Measurements from ENCODE around the gene IZUMO2. TPM values are rescaled to one million over a fixed set of nuclear protein-coding genes. Genes with fewer than 3 reads are reported as not detected.

IZUMO2 gene
- total RNA-seq, 2 experiments from 2014 or later: not detected

DNA sequence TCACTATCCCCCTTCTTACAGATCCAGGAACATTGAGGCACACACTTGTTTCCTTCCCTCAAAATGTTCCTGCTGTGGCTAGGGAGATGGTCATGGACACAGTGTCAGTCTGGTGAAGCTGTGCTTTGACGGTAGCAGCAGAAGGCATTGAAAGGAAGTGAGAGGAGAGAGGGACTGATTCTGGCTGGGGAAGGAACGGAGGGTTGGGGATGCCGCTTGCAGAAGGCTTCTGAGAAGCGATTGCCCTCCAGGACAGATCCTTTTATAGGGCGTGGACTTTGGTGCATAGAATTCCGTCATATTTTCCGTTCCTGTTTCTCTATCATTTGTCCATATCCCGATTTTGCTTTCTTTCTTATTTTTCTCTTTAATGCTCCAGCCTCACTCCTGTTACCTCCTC, 26.2 kb upstream of the IZUMO2 start:
- intact Hi-C loops (cut with micrococcal nuclease): no loop called here
- Mint-ChIP-seq H3K27ac (no peak overlapping the region), H3K36me3 (ENCODE audit: low read depth) (no peaks in the 10 kb centered on the region), H3K27me3 (peaks cover 16% of the 10 kb centered on the region), H3K4me3 (no peak overlapping the region), H3K4me1 (ENCODE audit: low read depth) (no peaks in the 10 kb centered on the region), H3K9me3 (no peaks in the 10 kb centered on the region)
- no peak for ATAC-seq
- ChIA-PET CTCF (no interaction called here), POLR2A (no interaction called here)
- no peak for DNase-seq
- TF ChIP-seq, protein P1, sequence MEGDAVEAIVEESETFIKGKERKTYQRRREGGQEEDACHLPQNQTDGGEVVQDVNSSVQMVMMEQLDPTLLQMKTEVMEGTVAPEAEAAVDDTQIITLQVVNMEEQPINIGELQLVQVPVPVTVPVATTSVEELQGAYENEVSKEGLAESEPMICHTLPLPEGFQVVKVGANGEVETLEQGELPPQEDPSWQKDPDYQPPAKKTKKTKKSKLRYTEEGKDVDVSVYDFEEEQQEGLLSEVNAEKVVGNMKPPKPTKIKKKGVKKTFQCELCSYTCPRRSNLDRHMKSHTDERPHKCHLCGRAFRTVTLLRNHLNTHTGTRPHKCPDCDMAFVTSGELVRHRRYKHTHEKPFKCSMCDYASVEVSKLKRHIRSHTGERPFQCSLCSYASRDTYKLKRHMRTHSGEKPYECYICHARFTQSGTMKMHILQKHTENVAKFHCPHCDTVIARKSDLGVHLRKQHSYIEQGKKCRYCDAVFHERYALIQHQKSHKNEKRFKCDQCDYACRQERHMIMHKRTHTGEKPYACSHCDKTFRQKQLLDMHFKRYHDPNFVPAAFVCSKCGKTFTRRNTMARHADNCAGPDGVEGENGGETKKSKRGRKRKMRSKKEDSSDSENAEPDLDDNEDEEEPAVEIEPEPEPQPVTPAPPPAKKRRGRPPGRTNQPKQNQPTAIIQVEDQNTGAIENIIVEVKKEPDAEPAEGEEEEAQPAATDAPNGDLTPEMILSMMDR (IDR thresholded peaks at IDR 0.05): no peak

DNA sequence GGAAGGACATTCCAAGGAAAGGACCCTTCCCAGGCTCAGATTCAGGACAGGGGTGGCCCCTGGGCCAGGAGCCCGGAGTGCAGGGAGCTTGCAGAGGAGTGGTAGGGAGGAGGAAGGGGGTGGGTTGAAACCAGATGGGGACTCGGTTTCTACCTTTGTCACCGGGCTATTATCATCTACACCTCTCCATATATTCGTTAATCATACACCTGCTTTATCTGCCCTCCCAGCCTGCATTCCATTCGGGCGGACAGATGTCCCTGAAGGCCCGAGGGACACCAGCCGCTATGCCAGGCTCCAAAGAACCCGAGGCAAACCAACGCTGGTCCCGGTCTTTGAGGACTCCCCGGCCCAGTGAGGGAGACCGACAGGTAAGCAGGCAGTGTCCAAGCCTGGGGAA, 24.9 kb upstream of the IZUMO2 start:
- intact Hi-C loops (cut with micrococcal nuclease): no loop called here
- Mint-ChIP-seq H3K9me3 (no peaks in the 10 kb centered on the region), H3K27ac (no peak overlapping the region), H3K27me3 (peaks cover 12% of the 10 kb centered on the region), H3K4me3 (no peak overlapping the region), H3K4me1 (ENCODE audit: low read depth) (no peaks in the 10 kb centered on the region), H3K36me3 (ENCODE audit: low read depth) (no peaks in the 10 kb centered on the region)
- ATAC-seq: no peak
- TF ChIP-seq, protein P1 (IDR thresholded peaks at IDR 0.05): no peak
- DNase-seq: no peak
- ChIA-PET POLR2A (interaction anchor here (0.5 kb wide), 1 partner anchor 473 kb away, joined by 4 read pairs; no protein-coding TSS in a partner anchor), CTCF (no interaction called here)

DNA sequence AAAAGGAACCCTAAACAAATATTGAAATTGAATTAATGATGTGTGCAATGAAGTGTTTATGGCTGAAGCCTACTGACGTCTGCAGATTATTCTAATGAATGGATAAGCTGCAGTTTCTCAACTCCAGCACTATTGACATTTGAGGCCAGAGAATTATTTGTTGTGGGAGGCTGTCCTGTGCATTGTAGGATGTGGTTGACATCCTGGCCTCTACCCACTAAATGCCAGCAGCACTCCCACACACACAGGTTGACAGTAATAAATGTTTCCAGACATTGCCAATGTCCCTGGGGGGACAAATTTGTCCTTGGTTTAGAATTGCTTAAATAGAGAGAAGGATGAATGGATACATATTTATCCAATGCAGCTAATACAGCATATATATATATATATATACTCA, 21.1 kb upstream of the IZUMO2 start:
- no peak overlapping the region for H3K4me3 Mint-ChIP-seq
- H3K36me3 Mint-ChIP-seq (ENCODE audit: low read depth): no peaks in the 10 kb centered on the region
- intact Hi-C loops (cut with micrococcal nuclease): no loop called here
- no peaks in the 10 kb centered on the region for H3K4me1 Mint-ChIP-seq (ENCODE audit: low read depth)
- DNase-seq (no peak), ATAC-seq (no peak)
- H3K27ac Mint-ChIP-seq: no peak overlapping the region
- TF ChIP-seq, protein P1 (IDR thresholded peaks at IDR 0.05): no peak
- H3K9me3 Mint-ChIP-seq: no peaks in the 10 kb centered on the region
- peaks cover 8% of the 10 kb centered on the region for H3K27me3 Mint-ChIP-seq
- ChIA-PET POLR2A (no interaction called here), CTCF (no interaction called here)

DNA sequence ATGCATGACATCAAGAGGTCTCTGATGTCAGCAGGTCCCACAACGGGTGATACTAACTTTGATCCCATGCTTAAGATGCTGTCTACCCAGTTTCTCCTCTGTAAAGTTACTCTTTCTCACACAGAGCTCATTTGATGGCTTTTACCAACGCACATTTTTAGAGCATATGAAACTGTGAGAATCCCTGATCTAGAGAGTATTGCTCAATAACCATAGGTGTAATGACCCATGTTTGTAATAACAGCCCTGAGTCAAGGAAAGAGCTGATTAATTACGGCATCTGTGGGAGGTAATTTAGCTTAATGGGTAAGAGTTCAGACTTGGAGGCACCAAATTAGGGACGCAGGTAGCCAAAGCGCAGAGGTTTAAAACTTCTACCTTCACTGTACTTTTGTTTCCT, 18.0 kb upstream of the IZUMO2 start:
- Mint-ChIP-seq H3K4me1 (ENCODE audit: low read depth) (no peaks in the 10 kb centered on the region), H3K4me3 (no peak overlapping the region), H3K9me3 (no peaks in the 10 kb centered on the region), H3K36me3 (ENCODE audit: low read depth) (no peaks in the 10 kb centered on the region), H3K27ac (no peak overlapping the region), H3K27me3 (peaks cover 12% of the 10 kb centered on the region)
- ChIA-PET POLR2A (no interaction called here), CTCF (interaction anchor here (1.1 to 1.3 kb wide), 2 partner anchors 32 to 45 kb away, joined by 3 to 4 read pairs; no protein-coding TSS in a partner anchor)
- DNase-seq (no peak), ATAC-seq (no peak)
- TF ChIP-seq, protein P1 (IDR thresholded peaks at IDR 0.05): no peak
- intact Hi-C loops (cut with micrococcal nuclease): no loop called here

DNA sequence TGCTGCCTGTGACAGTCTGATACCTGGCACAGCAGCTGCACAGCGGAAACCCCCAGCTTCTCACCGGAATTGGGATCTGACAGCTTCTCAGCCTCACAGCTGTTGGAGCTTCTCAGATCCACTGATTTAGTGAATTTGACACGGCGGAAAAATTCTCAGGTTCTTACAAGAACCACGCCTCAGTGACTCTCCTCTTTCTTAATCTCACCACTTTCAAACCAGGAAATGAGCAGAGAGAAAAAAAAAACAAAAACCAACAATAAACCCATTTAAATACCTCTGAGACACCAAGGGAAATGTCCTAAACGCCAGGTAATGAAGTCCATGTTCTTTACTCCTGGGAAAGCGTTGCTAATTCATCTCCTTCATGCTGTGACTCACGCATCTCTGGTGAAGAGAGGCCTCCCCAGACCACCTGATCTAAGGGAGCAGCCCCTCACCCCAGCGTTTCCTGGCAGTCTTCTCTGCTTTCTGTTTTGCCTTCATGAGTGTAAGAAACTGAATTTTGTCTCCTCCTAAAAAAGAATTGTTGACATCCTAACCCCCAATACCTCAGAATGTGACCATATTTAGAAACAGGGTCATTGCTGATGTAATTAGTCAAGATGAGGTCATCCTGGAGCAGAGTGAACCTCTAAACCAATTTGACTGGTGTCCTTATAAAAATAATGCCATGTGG, 15.9 kb upstream of the IZUMO2 start:
- Mint-ChIP-seq H3K27ac (no peak overlapping the region), H3K9me3 (no peaks in the 10 kb centered on the region), H3K4me1 (ENCODE audit: low read depth) (no peaks in the 10 kb centered on the region), H3K27me3 (peaks cover 22% of the 10 kb centered on the region), H3K36me3 (ENCODE audit: low read depth) (no peaks in the 10 kb centered on the region), H3K4me3 (no peak overlapping the region)
- ChIA-PET CTCF (no interaction called here), POLR2A (no interaction called here)
- TF ChIP-seq, protein P1 (IDR thresholded peaks at IDR 0.05): no peak
- DNase-seq: no peak
- ATAC-seq: no peak
- intact Hi-C loops (cut with micrococcal nuclease): no loop called here

Data from activated CD8-positive, alpha-beta T cell treated with anti-CD3 and anti-CD28 coated beads for 36 hours (primary cell).